GM21423 (cell line): Measurements from ENCODE around the gene JMJD1C.

Experiments
- ATAC-seq: cut with Tn5 transposase; IDR thresholded peaks from one replicate; pipeline ENCODE4 v1.9.1; 2021; ENCODE audit warnings: mild to moderate bottlenecking, moderate library complexity; ENCODE audit not compliant: unreplicated experiment

Gene JMJD1C

DNA sequence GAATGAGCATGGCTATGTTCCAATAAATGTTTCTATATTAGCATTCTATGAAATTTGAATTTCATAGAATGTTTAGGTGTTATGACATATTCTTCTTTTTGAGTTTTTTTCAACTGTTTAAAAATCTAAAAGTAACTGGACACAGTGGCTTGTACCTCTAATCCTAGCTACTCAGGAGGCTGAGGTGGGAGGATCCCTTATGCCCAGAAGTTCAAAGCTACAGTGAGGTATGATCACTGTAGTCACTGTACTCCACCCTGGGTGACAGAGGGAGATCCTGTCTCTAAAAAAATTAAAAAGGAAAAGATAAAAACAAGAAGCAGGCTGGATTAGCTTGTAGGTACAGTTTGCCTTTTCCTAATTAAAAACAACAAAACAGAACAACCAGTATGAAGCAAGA lies 237.5 kb downstream of the JMJD1C start:
- ATAC-seq = no peak

- peak; percentile 57 for ATAC-seq
These were observed 238.4 kb downstream of the JMJD1C start for GRCh38 chr10:63227207-63227895.

- ATAC-seq = no peak
These were observed 241.5 kb downstream of the JMJD1C start for GRCh38 chr10:63224241-63224640.

- no peak for ATAC-seq
These were observed 243.8 kb downstream of the JMJD1C start for GRCh38 chr10:63221950-63222349.

DNA sequence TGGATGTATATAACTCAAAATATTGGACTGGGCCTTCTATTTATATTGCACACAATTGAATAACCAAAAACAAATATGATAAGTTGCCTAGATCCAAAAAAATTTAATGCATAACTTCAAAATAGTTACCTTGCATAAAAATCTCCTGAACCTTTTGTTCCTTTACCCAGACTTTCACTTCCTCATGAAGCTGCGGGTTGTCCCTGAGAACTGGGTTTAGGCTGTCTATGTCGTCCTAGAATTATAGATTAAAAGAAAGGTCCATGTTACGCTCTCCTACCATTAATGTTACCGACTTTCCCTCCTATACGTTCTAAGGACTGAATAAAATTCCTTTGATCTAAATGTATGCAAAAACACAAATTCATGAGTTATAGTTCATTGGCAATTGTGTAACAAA lies 246.0 kb downstream of the JMJD1C start:
- ATAC-seq = no peak

- peak; percentile 77 for ATAC-seq
These were observed 248.6 kb downstream of the JMJD1C start for GRCh38 chr10:63217120-63217605.

GRCh38 chr10:63214571-63214970 lies 251.2 kb downstream of the JMJD1C start:
- no peak for ATAC-seq

- no peak for ATAC-seq
These were observed 252.3 kb downstream of the JMJD1C start for GRCh38 chr10:63213489-63213888.

- ATAC-seq = no peak
These were observed 255.1 kb downstream of the JMJD1C start for GRCh38 chr10:63210611-63211196.

DNA sequence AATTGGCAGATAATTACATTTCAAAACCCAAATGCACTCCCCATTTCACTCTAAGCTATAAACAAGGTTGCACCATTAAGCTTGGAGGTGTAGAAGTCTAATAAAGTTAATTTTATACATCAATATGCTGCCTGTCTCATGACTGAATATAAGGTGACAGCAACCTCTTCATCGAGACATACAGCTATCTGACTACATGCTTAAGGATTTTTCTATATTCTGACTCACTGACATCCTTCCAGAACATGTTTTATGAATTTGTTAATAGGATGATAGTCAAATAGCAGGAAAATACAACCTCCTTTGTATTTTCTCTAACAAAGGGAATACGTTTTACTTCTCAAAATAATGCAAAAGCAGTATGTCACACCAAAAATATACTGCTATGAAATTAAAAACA lies 256.1 kb downstream of the JMJD1C start:
- ATAC-seq = no peak

- ATAC-seq = no peak
These were observed 256.8 kb downstream of the JMJD1C start for GRCh38 chr10:63208986-63209385.

DNA sequence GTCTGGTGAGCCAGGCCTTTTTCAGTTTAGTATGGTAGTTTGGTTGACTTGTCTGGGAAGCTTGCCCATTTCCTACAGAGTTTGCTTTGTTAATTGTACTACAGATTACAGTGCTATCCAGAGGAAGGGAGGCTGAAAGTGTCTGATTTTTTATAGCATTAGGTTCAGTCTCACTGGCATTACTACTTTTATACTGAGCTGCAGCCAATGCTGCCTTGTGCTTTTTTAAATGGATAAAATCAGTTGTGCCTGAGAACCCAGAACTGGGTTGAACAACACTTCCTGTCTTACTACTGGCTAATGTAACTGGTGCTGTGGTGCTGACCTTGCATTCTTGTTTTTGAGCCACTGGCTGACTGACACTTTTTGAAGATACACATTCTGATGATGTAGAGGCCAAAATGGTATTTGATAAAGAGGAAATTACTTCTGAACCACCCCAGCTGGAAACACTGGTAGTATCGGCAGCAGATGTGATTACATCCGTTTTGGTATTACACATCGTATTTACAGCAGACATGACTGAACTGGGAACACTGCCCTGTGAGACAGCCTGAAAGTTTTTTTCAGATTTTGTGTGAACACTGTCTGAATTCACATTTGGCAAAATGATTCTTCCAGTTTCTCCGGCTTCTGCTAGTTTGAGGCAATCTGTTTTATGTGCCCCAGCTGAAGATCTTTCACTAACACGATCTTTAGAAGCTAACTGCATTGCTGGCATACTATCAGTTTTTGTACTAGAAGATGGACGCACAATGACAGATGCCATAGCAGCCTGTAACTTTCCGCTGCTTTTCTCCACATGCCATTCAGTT lies 258.6 kb downstream of the JMJD1C start:
- ATAC-seq = no peak

DNA sequence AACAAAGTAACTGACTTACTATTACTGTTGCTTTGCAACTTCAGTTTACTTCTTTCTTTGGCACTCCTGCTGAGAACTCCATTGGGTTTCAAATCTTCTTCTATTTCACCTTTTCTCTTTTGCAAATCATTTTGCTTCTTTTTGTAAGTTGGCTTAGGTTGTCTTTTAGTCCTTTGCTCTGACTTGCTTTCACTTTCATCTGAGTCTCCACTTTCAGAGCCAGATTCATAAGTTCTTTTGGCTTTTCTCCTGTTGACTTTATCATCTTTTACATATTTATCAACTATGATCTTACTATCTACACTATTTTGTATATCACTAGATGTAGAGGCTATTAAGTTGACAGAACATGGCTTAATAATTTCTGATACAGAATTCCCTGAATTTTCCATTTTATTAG lies 259.2 kb downstream of the JMJD1C start:
- ATAC-seq = no peak

DNA sequence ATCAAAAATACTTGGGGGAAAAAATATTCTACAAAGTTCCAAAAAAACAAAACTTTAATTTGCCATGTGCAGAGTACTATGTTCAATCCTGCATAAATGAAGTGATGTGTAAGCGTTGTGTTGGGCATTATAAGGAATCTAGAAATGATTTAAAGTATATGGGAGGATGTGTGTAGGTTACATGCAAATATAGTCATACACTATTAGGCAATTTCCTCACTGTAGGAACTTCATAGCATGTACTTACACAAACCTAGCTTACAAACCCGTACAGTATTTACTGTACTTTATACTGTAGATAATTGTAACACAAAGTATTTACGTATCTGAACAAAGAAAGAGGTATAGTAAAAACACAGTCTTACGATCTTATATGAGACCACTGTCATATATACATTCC lies 260.4 kb downstream of the JMJD1C start:
- peak; percentile 5 for ATAC-seq

GRCh38 chr10:63204667-63205391 lies 260.9 kb downstream of the JMJD1C start:
- ATAC-seq = peak; percentile 47

DNA sequence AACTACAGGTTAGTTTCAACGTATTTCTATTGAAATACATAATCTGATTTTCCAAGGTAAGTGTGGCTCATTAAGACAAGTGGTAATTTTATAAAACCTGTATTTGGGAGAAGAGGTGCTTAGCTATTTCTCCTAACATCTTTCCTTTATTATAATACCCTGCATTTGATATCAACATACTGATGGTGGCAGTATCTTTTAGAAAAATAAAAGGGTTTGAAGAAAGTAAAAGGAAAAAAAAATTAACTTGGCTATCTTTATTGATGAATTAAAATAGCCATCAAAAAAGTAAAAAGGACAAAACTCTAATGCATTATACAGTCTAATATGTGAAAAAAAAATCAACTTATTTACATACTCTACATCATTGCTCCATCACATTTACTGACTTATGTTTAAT lies 264.7 kb downstream of the JMJD1C start:
- ATAC-seq = no peak

- no peak for ATAC-seq
These were observed 265.3 kb downstream of the JMJD1C start for GRCh38 chr10:63200431-63200830.

DNA sequence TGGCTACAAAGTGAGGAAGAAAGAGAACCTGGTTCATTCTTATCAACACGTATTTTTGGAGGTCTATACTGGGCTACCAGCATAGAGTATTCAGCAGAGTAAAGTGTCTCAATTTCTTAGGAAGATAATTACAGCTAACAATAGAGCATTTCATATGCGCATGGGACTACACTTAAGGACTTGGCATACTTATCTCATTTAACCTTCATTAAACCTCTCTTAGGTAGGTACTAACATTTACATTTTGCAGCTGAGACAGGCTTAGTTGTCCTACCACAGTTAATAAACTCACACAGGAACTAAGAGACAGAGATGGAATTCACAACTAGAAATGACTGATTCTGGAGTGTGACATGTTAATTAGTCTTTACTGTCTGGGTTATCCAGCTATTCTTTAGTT lies 266.1 kb downstream of the JMJD1C start:
- ATAC-seq = no peak

DNA sequence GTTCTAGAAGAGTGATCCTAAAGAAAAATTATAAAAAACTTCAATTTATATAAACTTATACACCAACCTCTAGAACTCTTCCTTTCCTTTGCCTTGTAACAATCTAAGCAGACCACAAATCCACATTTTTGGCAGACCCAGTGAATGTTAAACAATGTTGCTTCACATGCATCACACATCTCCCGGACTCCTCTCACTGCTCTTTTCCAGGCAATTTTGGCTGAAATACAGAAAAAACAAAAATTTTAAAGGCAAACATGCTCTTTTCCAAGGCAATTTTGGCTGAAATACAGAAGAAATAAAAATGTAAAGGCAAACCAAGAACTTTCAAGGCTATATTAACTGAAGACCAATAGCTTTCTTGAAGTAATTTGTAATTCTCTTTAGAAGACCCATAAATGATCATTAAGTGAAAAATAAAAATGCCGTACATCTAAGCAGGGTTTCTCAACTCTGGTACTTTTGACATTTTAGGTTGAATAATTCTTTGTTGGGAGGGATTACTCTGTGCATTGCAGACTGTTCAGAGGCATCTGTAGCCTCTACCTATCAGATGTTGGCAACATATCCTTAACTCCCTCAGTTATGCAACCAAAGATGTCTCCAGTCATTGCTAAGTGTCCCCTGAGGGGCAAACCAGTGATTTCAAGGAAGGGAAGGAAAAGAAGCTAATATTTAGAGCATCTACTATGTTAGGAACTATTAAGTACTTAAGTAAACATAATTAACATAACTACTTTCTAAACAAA lies 268.3 kb downstream of the JMJD1C start:
- ATAC-seq = no peak

DNA sequence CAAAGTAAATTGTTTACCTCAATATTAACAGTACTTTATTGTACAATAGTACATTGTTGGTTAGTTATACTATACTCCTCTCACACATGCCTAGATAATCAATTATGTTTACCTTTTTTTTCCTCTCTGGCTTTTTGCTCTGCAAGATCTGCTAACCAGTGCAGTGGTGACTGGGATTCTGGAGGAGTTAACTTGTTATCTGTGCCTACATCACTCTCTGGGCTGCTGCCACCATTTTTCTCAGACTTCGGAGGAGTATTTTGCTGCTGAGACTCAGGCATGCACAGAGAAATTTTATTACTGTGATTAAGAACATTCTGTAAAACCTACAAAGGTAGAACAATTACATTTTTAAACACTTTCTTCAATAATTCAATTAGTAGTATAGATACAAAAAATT lies 273.0 kb downstream of the JMJD1C start:
- ATAC-seq = no peak

GRCh38 chr10:63175534-63175933 lies 290.2 kb downstream of the JMJD1C start:
- no peak for ATAC-seq
